Measurements from ENCODE around the gene ENOX1. TPM values are rescaled to one million over a fixed set of nuclear protein-coding genes. Genes with fewer than 3 reads are reported as not detected.
A peak's percentile ranks its signal among the peaks of the same experiment; 100 is the strongest.

The ENOX1 gene
- polyA plus RNA-seq, 3 donors: 0.04 TPM; not detected in 2

- DNase-seq: no peak
- no peak overlapping the region for H3K9ac ChIP-seq (ENCODE audit: insufficient read depth, low read length, poor library complexity, severe bottlenecking)
- H3K9me3 Mint-ChIP-seq: peaks cover 0 to 2% (median 0%) of the 10 kb centered on the region in 7 donors
Measured at GRCh38 chr13:43482641-43483040, 304.1 kb downstream of the ENOX1 start.

DNA sequence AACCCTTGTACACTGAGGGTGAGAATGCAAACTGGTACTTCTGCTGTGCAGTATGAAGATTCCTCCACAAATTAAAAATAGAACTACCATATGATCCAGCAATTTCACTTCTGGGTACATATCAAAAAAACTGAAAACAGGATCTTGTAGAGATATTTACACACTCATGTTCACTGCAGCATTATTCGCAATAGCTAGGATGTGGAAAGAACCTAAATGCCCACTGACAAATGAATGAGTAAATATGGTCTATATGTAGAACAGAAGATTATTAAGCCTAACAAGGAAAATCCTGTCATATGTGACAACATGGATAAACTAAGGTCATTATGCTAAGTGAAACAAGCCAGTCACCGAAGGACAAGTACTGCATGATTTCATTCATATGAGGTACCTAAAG, 304.7 kb downstream of the ENOX1 start:
- no peaks in the 10 kb centered on the region for H3K36me3 Mint-ChIP-seq
- H3K4me3 ChIP-seq (replicated peaks in 1 of 3; ENCODE audit: low read depth in 2 of 3, low read length in 3 of 3): no peak overlapping the region
- H3K9ac ChIP-seq (ENCODE audit: insufficient read depth, low read length, poor library complexity, severe bottlenecking): no peak overlapping the region
- peaks cover 7 to 17% of the 10 kb centered on the region in 2 donors for H3K4me1 ChIP-seq (ENCODE audit: control insufficient read depth in 1 of 2, insufficient read depth in 2 of 2, low read length in 2 of 2)
- H3K27me3 ChIP-seq (ENCODE audit: control insufficient read depth in 2 of 2, insufficient read depth in 2 of 2, low read length in 2 of 2): no peaks in the 10 kb centered on the region
- H3K36me3 ChIP-seq (replicated peaks in 1 of 2; ENCODE audit: control insufficient read depth in 1 of 2, insufficient read depth in 2 of 2, low read length in 2 of 2): no peaks in the 10 kb centered on the region
- H2AFZ ChIP-seq (ENCODE audit: insufficient read depth, low read depth, low read length, poor library complexity, severe bottlenecking): no peak overlapping the region
- no peaks in the 10 kb centered on the region for H4K20me1 ChIP-seq (ENCODE audit: insufficient read depth, low read length)
- TF ChIP-seq CTCF (IDR thresholded peaks at IDR 0.05): no peak
- H3K9me3 ChIP-seq (replicated peaks in 1 of 2; ENCODE audit: control insufficient read depth in 1 of 2, insufficient read depth in 1 of 2, low read length in 2 of 2): no peaks in the 10 kb centered on the region
- WGBS (ENCODE audit: insufficient coverage): 100% methylated on average over 1 of the region's 2 CpGs
- DNase-seq: peak in 1 of 3 donors; percentile 13
- no peak overlapping the region for H3K4me3 Mint-ChIP-seq
- no peak overlapping the region for H3K27ac ChIP-seq (ENCODE audit: low read depth in 1 of 2, low read length in 2 of 2)
- H3K27me3 Mint-ChIP-seq (ENCODE audit: low read depth in 3 of 3): peaks cover 0 to 4% (median 0%) of the 10 kb centered on the region in 3 donors
- peaks cover 29% of the 10 kb centered on the region for H3K4me1 Mint-ChIP-seq
- H3K9me3 Mint-ChIP-seq: peaks cover 0 to 2% (median 0%) of the 10 kb centered on the region in 7 donors
- intact Hi-C loops (cut with micrococcal nuclease): no loop called here
- H3K4me2 ChIP-seq (replicated peaks; ENCODE audit: extremely low read depth, low read length, poor library complexity, severe bottlenecking): no peak overlapping the region
- H3K27ac Mint-ChIP-seq: no peak overlapping the region
- no peaks in the 10 kb centered on the region for H3K79me2 ChIP-seq (ENCODE audit: insufficient read depth, low read length)

More at GRCh38 chr13:43482641-43483040, 304.1 kb downstream of the ENOX1 start:
- Histone ChIP-seq H3K4me2 (replicated peaks; ENCODE audit: extremely low read depth, low read length, poor library complexity, severe bottlenecking) (no peak overlapping the region), H3K36me3 (replicated peaks in 1 of 2; ENCODE audit: control insufficient read depth in 1 of 2, insufficient read depth in 2 of 2, low read length in 2 of 2) (no peaks in the 10 kb centered on the region), H3K27me3 (ENCODE audit: control insufficient read depth in 2 of 2, insufficient read depth in 2 of 2, low read length in 2 of 2) (no peaks in the 10 kb centered on the region), H2AFZ (ENCODE audit: insufficient read depth, low read depth, low read length, poor library complexity, severe bottlenecking) (no peak overlapping the region), H3K9me3 (replicated peaks in 1 of 2; ENCODE audit: control insufficient read depth in 1 of 2, insufficient read depth in 1 of 2, low read length in 2 of 2) (no peaks in the 10 kb centered on the region), H4K20me1 (ENCODE audit: insufficient read depth, low read length) (no peaks in the 10 kb centered on the region), H3K27ac (ENCODE audit: low read depth in 1 of 2, low read length in 2 of 2) (no peak overlapping the region), H3K4me3 (replicated peaks in 1 of 3; ENCODE audit: low read depth in 2 of 3, low read length in 3 of 3) (no peak overlapping the region), H3K79me2 (ENCODE audit: insufficient read depth, low read length) (no peaks in the 10 kb centered on the region), H3K4me1 (ENCODE audit: control insufficient read depth in 1 of 2, insufficient read depth in 2 of 2, low read length in 2 of 2) (peaks cover 7 to 17% of the 10 kb centered on the region in 2 donors)
- Mint-ChIP-seq H3K27ac (no peak overlapping the region), H3K4me1 (peaks cover 29% of the 10 kb centered on the region), H3K4me3 (no peak overlapping the region), H3K36me3 (no peaks in the 10 kb centered on the region), H3K27me3 (ENCODE audit: low read depth in 3 of 3) (peaks cover 0 to 4% (median 0%) of the 10 kb centered on the region in 3 donors)
- 67% methylated on average over 1 of the region's 3 CpGs for whole genome bisulfite sequencing (ENCODE audit: insufficient coverage)
- intact Hi-C loops (cut with micrococcal nuclease): no loop called here
- no peak for TF ChIP-seq CTCF (IDR thresholded peaks at IDR 0.05)
